ENCODE measurements around the gene RESP18.

The RESP18 gene

GRCh38 chr2:219332542-219332941 is at the start of gene RESP18:
RESP18 (minus strand) TSS chr2:219332744.
- in situ Hi-C loops (cut with MboI; ENCODE audit: low sequenced_read_pairs): no loop called here

- in situ Hi-C loops (cut with MboI; ENCODE audit: low sequenced_read_pairs): no loop called here
Measured at GRCh38 chr2:219381448-219381847, 48.9 kb upstream of the RESP18 start.

GRCh38 chr2:219380926-219381325 is 48.4 kb upstream of the RESP18 start:
- in situ Hi-C loops (cut with MboI; ENCODE audit: low sequenced_read_pairs): no loop called here

- in situ Hi-C loops (cut with MboI; ENCODE audit: low sequenced_read_pairs): no loop called here
Measured at GRCh38 chr2:219378163-219378851, 45.8 kb upstream of the RESP18 start.

GRCh38 chr2:219369447-219369861 is 36.9 kb upstream of the RESP18 start:
- in situ Hi-C loops (cut with MboI; ENCODE audit: low sequenced_read_pairs): no loop called here

GRCh38 chr2:219368690-219369191 is 36.2 kb upstream of the RESP18 start:
- in situ Hi-C loops (cut with MboI; ENCODE audit: low sequenced_read_pairs): no loop called here

GRCh38 chr2:219362524-219363164 is 30.1 kb upstream of the RESP18 start:
- in situ Hi-C loops (cut with MboI; ENCODE audit: low sequenced_read_pairs): no loop called here

- in situ Hi-C loops (cut with MboI; ENCODE audit: low sequenced_read_pairs): no loop called here
Measured at GRCh38 chr2:219362072-219362471, 29.5 kb upstream of the RESP18 start.

- in situ Hi-C loops (cut with MboI; ENCODE audit: low sequenced_read_pairs): no loop called here
Measured at GRCh38 chr2:219358170-219359075, 25.9 kb upstream of the RESP18 start.

GRCh38 chr2:219356834-219357233 is 24.3 kb upstream of the RESP18 start:
- in situ Hi-C loops (cut with MboI; ENCODE audit: low sequenced_read_pairs): no loop called here

- in situ Hi-C loops (cut with MboI; ENCODE audit: low sequenced_read_pairs): no loop called here
Measured at GRCh38 chr2:219354582-219354981, 22.0 kb upstream of the RESP18 start.

GRCh38 chr2:219353129-219353528 is 20.6 kb upstream of the RESP18 start:
- in situ Hi-C loops (cut with MboI; ENCODE audit: low sequenced_read_pairs): no loop called here

GRCh38 chr2:219352448-219353023 is 20.0 kb upstream of the RESP18 start:
- in situ Hi-C loops (cut with MboI; ENCODE audit: low sequenced_read_pairs): no loop called here

GRCh38 chr2:219350710-219351221 is 18.2 kb upstream of the RESP18 start:
- in situ Hi-C loops (cut with MboI; ENCODE audit: low sequenced_read_pairs): no loop called here

- in situ Hi-C loops (cut with MboI; ENCODE audit: low sequenced_read_pairs): no loop called here
Measured at GRCh38 chr2:219350215-219350614, 17.7 kb upstream of the RESP18 start.

- in situ Hi-C loops (cut with MboI; ENCODE audit: low sequenced_read_pairs): no loop called here
Measured at GRCh38 chr2:219344751-219345430, 12.3 kb upstream of the RESP18 start.

- in situ Hi-C loops (cut with MboI; ENCODE audit: low sequenced_read_pairs): no loop called here
Measured at GRCh38 chr2:219335373-219335786, 2.8 kb upstream of the RESP18 start.

GRCh38 chr2:219334076-219334475 is 1.5 kb upstream of the RESP18 start:
- in situ Hi-C loops (cut with MboI; ENCODE audit: low sequenced_read_pairs): no loop called here

GRCh38 chr2:219331560-219332213 is 857 bp downstream of the RESP18 start:
- in situ Hi-C loops (cut with MboI; ENCODE audit: low sequenced_read_pairs): no loop called here

GRCh38 chr2:219327719-219328118 is 4.8 kb downstream of the RESP18 start:
- in situ Hi-C loops (cut with MboI; ENCODE audit: low sequenced_read_pairs): no loop called here
